OCI-LY7 (cell line): ENCODE results near the gene PA2G4.

Experiments
- EZH2phosphoT487 ChIP-seq: fragments of 200-600 bp; sonication (generic); IDR thresholded peaks from 2 replicates; pipeline ENCODE4 v1.6.1; 2018; ENCODE audit warnings: low read depth, borderline replicate concordance, mild to moderate bottlenecking, mixed run types, antibody characterized with exemption, low read length, moderate library complexity, mixed read lengths
- TF ChIP-seq, protein P1 (sequence below): fragments of 200-600 bp; sonication (generic); conservative IDR thresholded peaks from 2 replicates; pipeline ENCODE4 v1.5.1; 2014; ENCODE audit warnings: mild to moderate bottlenecking, antibody characterized with exemption, low read length, moderate library complexity, mixed read lengths

DNA sequence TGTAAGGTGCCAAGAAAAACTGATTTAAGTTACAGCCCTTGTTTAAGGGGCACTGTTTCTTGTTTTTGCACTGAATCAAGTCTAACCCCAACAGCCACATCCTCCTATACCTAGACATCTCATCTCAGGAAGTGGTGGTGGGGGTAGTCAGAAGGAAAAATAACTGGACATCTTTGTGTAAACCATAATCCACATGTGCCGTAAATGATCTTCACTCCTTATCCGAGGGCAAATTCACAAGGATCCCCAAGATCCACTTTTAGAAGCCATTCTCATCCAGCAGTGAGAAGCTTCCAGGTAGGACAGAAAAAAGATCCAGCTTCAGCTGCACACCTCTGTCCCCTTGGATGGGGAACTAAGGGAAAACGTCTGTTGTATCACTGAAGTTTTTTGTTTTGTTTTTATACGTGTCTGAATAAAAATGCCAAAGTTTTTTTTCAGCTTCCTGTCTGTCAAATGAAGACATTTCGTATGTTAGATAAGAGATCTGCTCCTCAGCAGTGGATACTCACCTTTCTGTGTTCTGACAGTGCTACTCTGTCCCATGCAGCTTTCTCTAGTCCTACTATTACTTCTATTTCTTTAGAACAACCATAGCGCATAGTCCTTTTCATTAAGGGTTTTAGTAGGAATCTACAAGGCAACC, 1.2 kb upstream of the PA2G4 start:
- TF ChIP-seq, protein P1, sequence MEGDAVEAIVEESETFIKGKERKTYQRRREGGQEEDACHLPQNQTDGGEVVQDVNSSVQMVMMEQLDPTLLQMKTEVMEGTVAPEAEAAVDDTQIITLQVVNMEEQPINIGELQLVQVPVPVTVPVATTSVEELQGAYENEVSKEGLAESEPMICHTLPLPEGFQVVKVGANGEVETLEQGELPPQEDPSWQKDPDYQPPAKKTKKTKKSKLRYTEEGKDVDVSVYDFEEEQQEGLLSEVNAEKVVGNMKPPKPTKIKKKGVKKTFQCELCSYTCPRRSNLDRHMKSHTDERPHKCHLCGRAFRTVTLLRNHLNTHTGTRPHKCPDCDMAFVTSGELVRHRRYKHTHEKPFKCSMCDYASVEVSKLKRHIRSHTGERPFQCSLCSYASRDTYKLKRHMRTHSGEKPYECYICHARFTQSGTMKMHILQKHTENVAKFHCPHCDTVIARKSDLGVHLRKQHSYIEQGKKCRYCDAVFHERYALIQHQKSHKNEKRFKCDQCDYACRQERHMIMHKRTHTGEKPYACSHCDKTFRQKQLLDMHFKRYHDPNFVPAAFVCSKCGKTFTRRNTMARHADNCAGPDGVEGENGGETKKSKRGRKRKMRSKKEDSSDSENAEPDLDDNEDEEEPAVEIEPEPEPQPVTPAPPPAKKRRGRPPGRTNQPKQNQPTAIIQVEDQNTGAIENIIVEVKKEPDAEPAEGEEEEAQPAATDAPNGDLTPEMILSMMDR, result no peak
- TF ChIP-seq EZH2phosphoT487, result no peak
